IPS-NIHi11 (cell line): ENCODE measurements around the gene HOXA9.

Experiments used
- DNase-seq: peaks from one replicate; pipeline ENCODE4 v3.0.0; 2012; ENCODE audit warnings: mixed read lengths, low spot score

Gene HOXA9

GRCh38 chr7:27165089-27165995 lies at the start of gene HOXA9:
Gene HOXA9 (minus strand): TSS chr7:27165537. CDS start chr7:27165457, 80 bp downstream.
- no peak for DNase-seq

GRCh38 chr7:27214239-27214950 lies 49.1 kb upstream of the HOXA9 start:
- no peak for DNase-seq

- DNase-seq, result peak; percentile 27
Measured at GRCh38 chr7:27213433-27214238, 48.3 kb upstream of the HOXA9 start.

- no peak for DNase-seq
Measured at GRCh38 chr7:27212497-27213432, 47.4 kb upstream of the HOXA9 start.

GRCh38 chr7:27211764-27212204 lies 46.4 kb upstream of the HOXA9 start:
- no peak for DNase-seq

- no peak for DNase-seq
Measured at GRCh38 chr7:27211084-27211446, 45.7 kb upstream of the HOXA9 start.

GRCh38 chr7:27210441-27211083 lies 45.2 kb upstream of the HOXA9 start:
- DNase-seq, result peak; percentile 73

GRCh38 chr7:27209933-27210440 lies 44.6 kb upstream of the HOXA9 start:
- DNase-seq, result no peak

- no peak for DNase-seq
Measured at GRCh38 chr7:27208998-27209397, 43.7 kb upstream of the HOXA9 start.

- no peak for DNase-seq
Measured at GRCh38 chr7:27207348-27207985, 42.1 kb upstream of the HOXA9 start.

GRCh38 chr7:27205325-27206280 lies 40.3 kb upstream of the HOXA9 start:
- DNase-seq, result no peak

GRCh38 chr7:27204851-27205322 lies 39.5 kb upstream of the HOXA9 start:
- no peak for DNase-seq

GRCh38 chr7:27203964-27204594 lies 38.7 kb upstream of the HOXA9 start:
- DNase-seq, result no peak

GRCh38 chr7:27203365-27203953 lies 38.1 kb upstream of the HOXA9 start:
- DNase-seq, result no peak

GRCh38 chr7:27202862-27203134 lies 37.5 kb upstream of the HOXA9 start:
- DNase-seq, result no peak

GRCh38 chr7:27202018-27202861 lies 36.9 kb upstream of the HOXA9 start:
- DNase-seq, result no peak

- DNase-seq, result no peak
Measured at GRCh38 chr7:27201580-27202017, 36.3 kb upstream of the HOXA9 start.
